NT2/D1 (cell line): ENCODE measurements around the gene FCER2.
"Not testable (repeated sequence)": the region's sequence is repeated elsewhere in the genome, so short reads cannot be mapped to it uniquely, and the experiment has no call there.

Experiments
- DNase-seq: peaks from one replicate; pipeline ENCODE4 v3.0.0-alpha.2; 2011; ENCODE audit warnings: low read depth, low spot score
- H3K27me3 ChIP-seq: 2 replicates; pipeline ENCODE4 v1.6.0; 2011; ENCODE audit warnings: mild to moderate bottlenecking; ENCODE audit not compliant: insufficient read length, insufficient read depth
- H3K36me3 ChIP-seq: 2 replicates; pipeline ENCODE4 v1.6.1; 2011; ENCODE audit warnings: mild to moderate bottlenecking, low read length, mixed read lengths; ENCODE audit not compliant: insufficient read depth, insufficient read length
- H3K4me1 ChIP-seq: 2 replicates; pipeline ENCODE4 v1.5.1; 2011; ENCODE audit not compliant: insufficient read depth, insufficient read length
- H3K4me3 ChIP-seq: 2 replicates; pipeline ENCODE4 v1.5.1; 2011; ENCODE audit warnings: low read depth; ENCODE audit not compliant: insufficient read length
- H3K9ac ChIP-seq: 2 replicates; pipeline ENCODE4 v1.6.0; 2011; ENCODE audit warnings: low read depth; ENCODE audit not compliant: insufficient read length
- H3K9me3 ChIP-seq: 2 replicates; pipeline ENCODE4 v1.5.1; 2011; ENCODE audit warnings: mild to moderate bottlenecking, low read length; ENCODE audit not compliant: insufficient read depth
- SUZ12 ChIP-seq: IDR thresholded peaks from 2 replicates; pipeline ENCODE4 v1.6.1; 2011; ENCODE audit not compliant: insufficient read length, insufficient read depth; ENCODE audit errors: extremely low read depth
- YY1 ChIP-seq: IDR thresholded peaks from 2 replicates; pipeline ENCODE4 v1.6.1; 2011; ENCODE audit not compliant: insufficient read length, insufficient read depth
- ZNF274 ChIP-seq: IDR thresholded peaks from 2 replicates; pipeline ENCODE4 v1.6.1; 2011; ENCODE audit warnings: mild to moderate bottlenecking, low read depth, low read length

Gene FCER2

DNA sequence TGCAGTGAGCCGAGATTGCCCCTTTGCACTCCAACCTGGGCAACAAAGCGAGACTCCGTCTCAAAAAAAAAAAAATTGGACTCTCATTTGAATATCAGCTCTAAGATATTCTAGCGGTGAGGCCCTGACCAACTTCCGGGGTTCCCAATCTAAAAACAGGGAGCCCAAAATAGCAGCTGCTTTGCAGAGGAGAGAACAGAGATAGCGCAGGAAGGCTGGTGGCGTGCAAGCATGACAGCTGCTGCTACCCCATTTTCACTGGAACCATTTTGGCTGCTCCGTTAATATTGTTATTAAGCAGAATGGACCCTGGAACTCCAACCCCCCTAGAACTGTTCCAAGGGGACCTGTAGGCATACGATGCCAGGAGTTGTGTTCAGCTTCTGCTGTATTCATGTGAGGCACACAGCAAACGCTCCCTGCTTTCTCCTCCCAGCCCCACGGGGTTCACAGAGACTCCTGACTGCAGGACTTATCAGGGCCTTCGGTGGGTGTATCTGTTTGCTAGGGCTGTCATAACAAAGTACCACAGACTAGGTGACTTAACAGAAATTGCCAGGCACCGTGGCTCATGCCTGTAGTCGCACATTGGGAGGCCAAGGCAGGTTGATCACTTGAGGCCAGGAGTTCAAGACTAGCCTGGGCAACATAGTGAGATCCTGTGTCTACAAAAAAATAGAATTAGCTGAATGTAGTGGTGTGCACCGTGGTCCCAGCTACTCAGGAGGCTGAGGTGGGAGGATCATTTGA is 53.5 kb downstream of the FCER2 start:
- no peak for TF ChIP-seq YY1
- TF ChIP-seq SUZ12: no peak
- no peak for TF ChIP-seq ZNF274
- H3K36me3 ChIP-seq: peaks cover 27% of the 10 kb centered on the region
- peaks cover 24% of the 10 kb centered on the region for H3K27me3 ChIP-seq
- no peak for DNase-seq
- no peak overlapping the region for H3K9ac ChIP-seq
- H3K9me3 ChIP-seq: no peaks in the 10 kb centered on the region
- H3K4me3 ChIP-seq: no peak overlapping the region
- peaks cover 6% of the 10 kb centered on the region for H3K4me1 ChIP-seq

DNA sequence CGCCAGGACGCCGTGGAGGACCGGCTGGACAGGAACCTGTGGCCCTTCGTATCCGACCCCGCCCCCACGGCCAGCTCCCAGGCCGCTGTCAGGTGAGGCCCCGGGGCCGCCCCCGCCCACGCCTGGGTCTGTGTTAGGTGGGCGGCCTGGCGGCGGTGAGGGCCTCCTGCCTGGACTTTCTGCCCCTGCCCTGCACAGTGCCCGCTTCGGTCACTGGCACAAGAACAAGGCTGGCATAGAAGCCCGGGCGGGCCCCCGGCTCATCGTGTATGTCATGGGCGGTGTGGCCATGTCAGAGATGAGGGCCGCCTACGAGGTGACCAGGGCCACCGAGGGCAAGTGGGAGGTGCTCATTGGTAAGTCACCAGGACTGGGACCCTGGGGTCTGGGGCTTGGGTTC is 54.8 kb downstream of the FCER2 start:
- TF ChIP-seq YY1 (no peak), ZNF274 (no peak), SUZ12 (no peak)

DNA sequence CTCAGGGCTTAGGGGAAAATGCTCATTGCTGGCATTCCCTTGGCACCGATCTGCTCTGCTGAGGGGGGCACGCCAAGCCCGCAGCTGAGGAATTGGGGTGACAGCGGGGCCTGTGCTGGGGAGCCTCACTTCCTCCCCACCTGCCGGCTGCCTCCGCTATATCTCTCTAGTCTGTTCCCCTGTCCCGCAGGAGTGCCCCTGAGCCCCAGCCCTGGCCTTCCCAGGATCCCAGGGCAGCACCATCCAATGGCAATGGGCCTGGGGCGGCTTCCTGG is 55.6 kb downstream of the FCER2 start:
- Histone ChIP-seq H3K36me3 (peaks cover 32% of the 10 kb centered on the region), H3K4me1 (peaks cover 6% of the 10 kb centered on the region), H3K9ac (no peak overlapping the region), H3K4me3 (no peak overlapping the region), H3K9me3 (no peaks in the 10 kb centered on the region), H3K27me3 (peaks cover 14% of the 10 kb centered on the region)
- TF ChIP-seq YY1: no peak
- no peak for TF ChIP-seq ZNF274
- TF ChIP-seq SUZ12: no peak
- no peak for DNase-seq

More for the DNA sequence above, 54.8 kb downstream of the FCER2 start:
- no peaks in the 10 kb centered on the region for H3K9me3 ChIP-seq
- H3K4me1 ChIP-seq: peaks cover 6% of the 10 kb centered on the region
- H3K27me3 ChIP-seq: peaks cover 18% of the 10 kb centered on the region
- H3K9ac ChIP-seq: no peak overlapping the region
- DNase-seq: no peak
- H3K36me3 ChIP-seq: peaks cover 32% of the 10 kb centered on the region
- H3K4me3 ChIP-seq: no peak overlapping the region

DNA sequence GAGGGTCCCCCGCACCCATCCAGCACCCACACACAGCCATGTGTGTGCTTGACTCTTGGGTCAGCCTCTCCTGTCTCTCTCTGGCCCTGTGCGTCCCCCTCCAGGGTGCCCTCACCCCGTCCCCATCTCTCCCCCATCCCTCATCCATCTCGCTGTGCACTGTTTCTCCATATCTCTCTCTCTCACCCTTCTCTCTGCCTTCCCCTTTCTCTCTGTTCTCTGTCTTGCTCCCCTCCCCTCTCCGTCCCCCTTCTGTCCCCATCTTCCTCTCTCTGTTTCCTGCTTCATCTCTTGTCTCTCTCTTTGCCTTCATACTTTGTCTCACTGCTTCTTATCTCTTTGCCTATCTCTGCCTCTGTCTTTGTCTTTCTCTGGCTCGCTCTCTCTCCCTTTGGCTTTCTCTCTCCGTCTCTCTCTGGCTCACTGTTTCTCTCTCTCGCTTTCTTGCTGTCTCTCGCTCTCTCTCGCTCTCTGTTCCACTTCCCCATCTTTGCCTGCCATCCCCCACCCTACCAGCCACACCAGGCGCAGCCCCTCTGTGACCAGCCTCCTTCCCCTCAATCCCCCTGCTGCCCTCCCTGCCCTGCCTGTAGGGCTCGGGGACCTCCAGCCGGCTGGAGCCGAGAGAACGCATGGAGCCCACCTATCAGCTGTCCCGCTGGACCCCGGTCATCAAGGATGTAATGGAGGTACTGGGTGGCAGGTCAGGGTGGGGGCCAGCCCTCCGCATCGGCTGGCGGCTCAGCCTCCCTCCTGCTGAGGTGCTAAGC is 56.1 kb downstream of the FCER2 start:
- H3K4me1 ChIP-seq: peaks cover 6% of the 10 kb centered on the region
- H3K4me3 ChIP-seq: no peak overlapping the region
- TF ChIP-seq SUZ12 (no peak), ZNF274 (no peak)

DNA sequence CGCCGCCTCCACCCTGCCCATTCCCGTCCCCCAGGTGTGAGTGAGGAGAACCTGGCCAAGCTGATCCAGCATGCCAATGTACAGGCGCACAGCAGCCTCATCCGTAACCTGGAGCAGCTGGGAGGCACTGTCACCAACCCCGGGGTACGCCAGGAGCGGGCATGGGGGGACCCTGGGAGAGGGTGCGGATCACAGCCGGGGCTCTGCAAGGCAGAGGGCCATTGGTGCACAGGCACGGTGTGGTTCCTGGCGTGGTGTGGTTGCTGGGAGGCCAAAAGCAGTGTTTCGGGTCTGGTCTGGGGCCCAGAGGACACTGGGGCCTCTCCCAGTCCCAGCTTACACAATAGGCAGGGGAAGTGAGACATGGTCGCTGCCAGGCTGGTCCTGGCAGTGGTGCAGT is 56.8 kb downstream of the FCER2 start:
- H3K4me1 ChIP-seq: peaks cover 4% of the 10 kb centered on the region
- TF ChIP-seq ZNF274 (no peak), YY1 (no peak), SUZ12 (no peak)
- peaks cover 2% of the 10 kb centered on the region for H3K27me3 ChIP-seq
- H3K9ac ChIP-seq: peak overlapping the region; percentile 50
- H3K36me3 ChIP-seq: peaks cover 35% of the 10 kb centered on the region
- H3K4me3 ChIP-seq: no peak overlapping the region
- H3K9me3 ChIP-seq: no peaks in the 10 kb centered on the region
- DNase-seq: no peak

More for the DNA sequence above, 56.1 kb downstream of the FCER2 start:
- peaks cover 9% of the 10 kb centered on the region for H3K27me3 ChIP-seq
- H3K9me3 ChIP-seq: no peaks in the 10 kb centered on the region
- H3K9ac ChIP-seq: peak overlapping the region; percentile 50
- H3K36me3 ChIP-seq: peaks cover 32% of the 10 kb centered on the region
- no peak for DNase-seq

DNA sequence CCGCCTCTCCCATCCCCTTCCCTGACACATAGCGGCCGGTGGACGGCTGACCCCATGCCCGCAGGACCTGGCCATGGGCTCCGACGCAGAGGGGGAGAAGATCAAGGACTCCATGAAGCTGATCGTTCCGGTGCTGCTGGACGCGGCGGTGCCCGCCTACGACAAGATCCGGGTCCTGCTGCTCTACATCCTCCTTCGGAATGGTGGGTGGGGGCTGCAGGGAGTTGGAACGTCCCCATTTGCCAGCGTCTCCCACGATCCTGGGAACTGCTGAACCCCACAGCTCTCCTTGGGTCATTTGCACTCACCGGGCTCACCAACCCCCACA is 57.4 kb downstream of the FCER2 start:
- H3K27me3 ChIP-seq: no peaks in the 10 kb centered on the region
- no peaks in the 10 kb centered on the region for H3K9me3 ChIP-seq
- TF ChIP-seq ZNF274 (no peak), SUZ12 (no peak), YY1 (no peak)
- no peak overlapping the region for H3K4me3 ChIP-seq
- peaks cover 42% of the 10 kb centered on the region for H3K36me3 ChIP-seq
- DNase-seq: no peak
- no peak overlapping the region for H3K9ac ChIP-seq
- H3K4me1 ChIP-seq: peaks cover 4% of the 10 kb centered on the region

DNA sequence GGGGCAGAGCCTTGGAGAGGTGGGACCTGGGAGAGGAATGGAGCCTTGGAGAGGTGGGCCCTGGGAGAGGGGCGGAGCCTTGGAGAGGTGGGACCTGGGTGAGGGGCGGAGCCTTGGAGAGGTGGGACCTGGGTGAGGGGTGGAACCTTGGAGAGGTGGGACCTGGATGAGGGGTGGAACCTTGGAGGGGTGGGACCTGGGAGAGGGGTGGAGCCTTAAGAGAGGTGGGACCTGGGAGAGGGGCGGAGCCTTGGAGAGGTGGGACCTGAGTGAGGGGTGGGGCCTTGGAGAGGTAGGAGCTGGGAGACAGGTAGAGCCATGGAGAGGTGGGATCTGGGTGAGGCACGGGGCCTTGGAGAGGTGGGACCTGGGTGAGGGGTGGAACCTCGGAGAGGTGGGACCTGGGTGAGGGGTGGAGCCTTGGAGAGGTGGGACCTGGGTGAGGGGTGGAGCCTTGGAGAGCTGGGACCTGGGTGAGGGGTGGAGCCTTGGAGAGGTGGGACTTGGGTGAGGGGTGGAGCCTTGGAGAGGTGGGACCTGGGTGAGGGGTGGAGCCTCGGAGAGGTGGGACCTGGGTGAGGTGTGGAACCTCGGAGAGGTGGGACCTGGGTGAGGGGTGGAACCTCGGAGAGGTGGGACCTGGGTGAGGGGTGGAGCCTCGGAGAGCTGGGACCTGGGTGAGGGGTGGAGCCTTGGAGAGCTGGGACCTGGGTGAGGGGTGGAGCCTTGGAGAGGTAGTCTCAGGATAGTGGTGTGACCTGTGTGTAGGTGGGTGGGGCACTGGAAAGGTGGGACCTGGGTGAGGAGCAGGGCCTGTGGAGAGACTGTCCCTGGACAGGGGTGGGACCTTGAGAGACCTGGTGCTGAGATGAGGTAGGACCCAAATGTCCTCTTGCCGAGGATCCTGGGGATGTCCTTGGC is 58.0 kb downstream of the FCER2 start:
- not testable (repeated sequence) for H3K27me3 ChIP-seq, H3K9me3 ChIP-seq, H3K9ac ChIP-seq, H3K4me3 ChIP-seq, H3K4me1 ChIP-seq, DNase-seq
- peaks cover 42% of the 10 kb centered on the region for H3K36me3 ChIP-seq
